Measurements from ENCODE around the gene FYB1. TPM values are rescaled to one million over a fixed set of nuclear protein-coding genes. Genes with fewer than 3 reads are reported as not detected.
"Not testable (repeated sequence)": the region's sequence is repeated elsewhere in the genome, so short reads cannot be mapped to it uniquely, and the experiment has no call there.

FYB1 gene
- total RNA-seq, 1 donor, result under 0.01 TPM

DNA sequence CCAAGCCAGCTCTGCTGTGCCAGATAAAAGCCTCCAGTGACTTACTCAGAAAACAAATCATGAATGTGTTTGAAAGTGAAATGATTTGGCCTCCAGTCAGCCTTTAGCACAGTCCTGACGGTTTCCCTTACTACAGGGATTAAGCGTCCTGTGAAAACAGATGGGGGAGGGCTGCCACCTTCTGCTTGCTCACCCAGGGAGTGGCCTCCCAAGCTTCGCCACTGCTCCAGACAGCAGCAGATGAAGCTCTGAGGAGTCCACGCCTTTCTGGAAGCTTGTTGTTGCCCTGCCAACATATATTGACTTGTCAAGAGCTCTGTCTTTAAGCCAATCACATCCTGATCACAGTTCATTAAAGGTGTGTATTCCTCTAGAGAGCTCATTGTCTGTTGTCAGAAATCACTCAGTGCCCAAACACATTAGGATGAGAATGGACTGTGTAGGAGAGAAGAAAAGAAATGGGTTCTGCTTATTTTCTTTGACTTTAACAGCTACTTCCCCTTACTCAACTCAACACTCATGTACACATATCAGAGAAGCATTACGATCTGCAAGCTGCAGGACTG lies 4.9 kb upstream of the FYB1 start:
- no peak overlapping the region for H3K4me3 ChIP-seq (ENCODE audit: insufficient read depth, low read length)
- peak overlapping the region; percentile 25 for H2AFZ ChIP-seq (ENCODE audit: low read length)
- no peaks in the 10 kb centered on the region for H4K20me1 ChIP-seq (ENCODE audit: insufficient read depth, low read length)
- no peak overlapping the region for H3K27ac ChIP-seq (ENCODE audit: low read depth, low read length)
- TF ChIP-seq, protein P1, sequence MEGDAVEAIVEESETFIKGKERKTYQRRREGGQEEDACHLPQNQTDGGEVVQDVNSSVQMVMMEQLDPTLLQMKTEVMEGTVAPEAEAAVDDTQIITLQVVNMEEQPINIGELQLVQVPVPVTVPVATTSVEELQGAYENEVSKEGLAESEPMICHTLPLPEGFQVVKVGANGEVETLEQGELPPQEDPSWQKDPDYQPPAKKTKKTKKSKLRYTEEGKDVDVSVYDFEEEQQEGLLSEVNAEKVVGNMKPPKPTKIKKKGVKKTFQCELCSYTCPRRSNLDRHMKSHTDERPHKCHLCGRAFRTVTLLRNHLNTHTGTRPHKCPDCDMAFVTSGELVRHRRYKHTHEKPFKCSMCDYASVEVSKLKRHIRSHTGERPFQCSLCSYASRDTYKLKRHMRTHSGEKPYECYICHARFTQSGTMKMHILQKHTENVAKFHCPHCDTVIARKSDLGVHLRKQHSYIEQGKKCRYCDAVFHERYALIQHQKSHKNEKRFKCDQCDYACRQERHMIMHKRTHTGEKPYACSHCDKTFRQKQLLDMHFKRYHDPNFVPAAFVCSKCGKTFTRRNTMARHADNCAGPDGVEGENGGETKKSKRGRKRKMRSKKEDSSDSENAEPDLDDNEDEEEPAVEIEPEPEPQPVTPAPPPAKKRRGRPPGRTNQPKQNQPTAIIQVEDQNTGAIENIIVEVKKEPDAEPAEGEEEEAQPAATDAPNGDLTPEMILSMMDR (IDR thresholded peaks at IDR 0.05; ENCODE audit: extremely low read depth, low read depth, low read length), result no peak
- peaks cover 5% of the 10 kb centered on the region for H3K4me1 ChIP-seq (ENCODE audit: insufficient read depth, low read length)
- no peaks in the 10 kb centered on the region for H3K9me3 ChIP-seq (ENCODE audit: low read depth, low read length)
- no peak for DNase-seq (ENCODE audit: insufficient read length, low spot score, missing footprints)
- no peaks in the 10 kb centered on the region for H3K36me3 ChIP-seq (ENCODE audit: insufficient read depth, low read length)
- no peaks in the 10 kb centered on the region for H3K79me2 ChIP-seq (ENCODE audit: insufficient read depth, low read length)
- peak overlapping the region; percentile 31 for H3K4me2 ChIP-seq (ENCODE audit: insufficient read depth, low read length)
- H3K27me3 ChIP-seq (ENCODE audit: insufficient read depth, low read length), result no peaks in the 10 kb centered on the region

DNA sequence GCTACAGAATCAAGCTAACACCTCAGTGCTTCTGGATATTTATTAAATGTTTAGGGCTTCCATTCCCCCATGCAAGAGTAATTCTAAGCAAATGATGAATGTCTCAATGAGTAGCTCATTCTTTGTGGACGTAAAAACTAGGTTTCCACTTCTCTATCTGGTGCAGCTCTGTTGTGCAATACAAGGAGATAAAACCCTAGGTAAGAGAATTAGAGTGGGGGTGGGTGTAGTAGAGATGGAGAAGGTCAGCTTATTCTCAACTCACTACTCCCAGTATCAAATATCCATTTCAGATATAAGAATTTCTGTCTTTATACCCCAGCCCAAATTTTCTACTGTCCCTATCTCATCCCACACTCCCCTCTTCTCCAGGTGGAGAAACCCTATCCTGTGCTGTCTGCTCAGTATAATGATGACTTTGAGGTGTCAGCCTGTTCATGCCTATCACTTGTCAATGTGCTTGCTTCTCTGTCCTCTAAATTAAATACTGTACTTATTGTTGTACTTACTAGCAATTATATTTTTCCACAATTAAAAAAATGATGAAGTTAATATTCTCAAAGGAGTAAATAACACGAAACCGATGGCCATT lies 4.3 kb upstream of the FYB1 start:
- Histone ChIP-seq H3K9me3 (ENCODE audit: low read depth, low read length) (no peaks in the 10 kb centered on the region), H3K4me3 (ENCODE audit: insufficient read depth, low read length) (no peak overlapping the region), H3K79me2 (ENCODE audit: insufficient read depth, low read length) (no peaks in the 10 kb centered on the region), H3K27me3 (ENCODE audit: insufficient read depth, low read length) (no peaks in the 10 kb centered on the region), H3K4me2 (ENCODE audit: insufficient read depth, low read length) (peak overlapping the region; percentile 31), H3K4me1 (ENCODE audit: insufficient read depth, low read length) (peaks cover 5% of the 10 kb centered on the region), H3K36me3 (ENCODE audit: insufficient read depth, low read length) (no peaks in the 10 kb centered on the region), H2AFZ (ENCODE audit: low read length) (no peak overlapping the region), H4K20me1 (ENCODE audit: insufficient read depth, low read length) (no peaks in the 10 kb centered on the region), H3K27ac (ENCODE audit: low read depth, low read length) (no peak overlapping the region)
- TF ChIP-seq, protein P1 (IDR thresholded peaks at IDR 0.05; ENCODE audit: extremely low read depth, low read depth, low read length), result no peak
- DNase-seq (ENCODE audit: insufficient read length, low spot score, missing footprints), result no peak

DNA sequence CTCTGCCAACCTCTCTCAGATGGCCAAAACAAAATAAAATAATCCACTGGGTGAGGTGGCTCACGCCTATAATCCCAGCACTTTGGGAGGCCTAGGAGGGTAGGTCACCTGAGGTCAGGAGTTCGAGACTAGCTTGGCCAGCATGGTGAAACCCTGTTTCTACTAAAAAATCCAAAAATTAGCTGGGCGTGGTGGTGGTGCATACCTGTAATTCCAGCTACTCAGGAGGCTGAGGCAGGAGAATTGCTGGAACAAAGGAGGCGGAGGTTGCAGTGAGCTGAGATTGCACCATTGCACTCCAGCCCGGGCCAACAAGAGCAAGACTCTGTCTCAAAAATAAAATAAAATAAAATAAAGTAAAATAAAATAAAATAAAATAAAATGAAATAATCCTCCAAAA lies 2.3 kb upstream of the FYB1 start:
- H3K4me3 ChIP-seq (ENCODE audit: insufficient read depth, low read length); H2AFZ ChIP-seq (ENCODE audit: low read length); H3K36me3 ChIP-seq (ENCODE audit: insufficient read depth, low read length); DNase-seq (ENCODE audit: insufficient read length, low spot score, missing footprints); H3K9me3 ChIP-seq (ENCODE audit: low read depth, low read length); H3K79me2 ChIP-seq (ENCODE audit: insufficient read depth, low read length); H3K27ac ChIP-seq (ENCODE audit: low read depth, low read length); H3K27me3 ChIP-seq (ENCODE audit: insufficient read depth, low read length); H3K4me2 ChIP-seq (ENCODE audit: insufficient read depth, low read length); H3K4me1 ChIP-seq (ENCODE audit: insufficient read depth, low read length); H4K20me1 ChIP-seq (ENCODE audit: insufficient read depth, low read length): not testable (repeated sequence)

DNA sequence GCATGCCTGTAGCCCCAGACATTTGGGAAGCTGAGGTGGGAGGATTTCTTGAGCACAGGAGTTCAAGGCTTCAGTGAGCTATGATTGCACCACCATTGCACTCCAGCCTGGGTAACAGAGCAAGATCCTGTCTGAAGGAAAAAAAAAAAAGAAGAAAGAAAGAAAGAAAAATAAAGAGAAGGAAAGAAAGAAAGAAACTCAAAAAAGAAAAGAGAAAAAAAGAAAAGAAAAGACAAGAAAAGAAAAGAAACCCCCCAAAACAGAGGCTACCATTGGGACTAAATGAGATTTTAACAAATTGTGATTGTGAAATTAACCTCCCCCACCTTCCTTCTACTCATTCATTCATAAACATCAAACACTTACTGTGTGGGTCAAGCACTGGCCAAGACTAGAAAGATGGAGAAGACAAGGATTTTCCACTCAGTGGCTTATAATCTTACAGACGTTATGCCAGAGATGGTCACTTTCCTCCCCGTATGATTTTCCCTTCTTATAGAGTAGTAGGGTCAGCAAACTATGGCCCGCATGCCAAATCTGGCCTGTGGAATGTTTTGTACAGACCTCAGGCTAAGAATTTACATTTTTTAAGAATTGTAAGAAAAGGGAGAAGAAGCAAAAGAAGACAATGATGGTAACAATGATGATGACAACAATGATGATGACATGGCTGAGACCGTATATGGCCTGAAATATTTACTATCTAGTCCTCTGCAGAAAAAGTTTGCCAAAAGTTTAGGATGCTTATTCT lies 1.1 kb upstream of the FYB1 start:
- H3K27ac ChIP-seq (ENCODE audit: low read depth, low read length), result no peak overlapping the region
- H3K9me3 ChIP-seq (ENCODE audit: low read depth, low read length), result no peaks in the 10 kb centered on the region
- DNase-seq (ENCODE audit: insufficient read length, low spot score, missing footprints), result no peak
- H3K36me3 ChIP-seq (ENCODE audit: insufficient read depth, low read length), result no peaks in the 10 kb centered on the region
- H3K4me2 ChIP-seq (ENCODE audit: insufficient read depth, low read length), result no peak overlapping the region
- no peak overlapping the region for H3K4me3 ChIP-seq (ENCODE audit: insufficient read depth, low read length)
- no peaks in the 10 kb centered on the region for H3K79me2 ChIP-seq (ENCODE audit: insufficient read depth, low read length)
- TF ChIP-seq, protein P1 (IDR thresholded peaks at IDR 0.05; ENCODE audit: extremely low read depth, low read depth, low read length), result no peak
- no peaks in the 10 kb centered on the region for H4K20me1 ChIP-seq (ENCODE audit: insufficient read depth, low read length)
- peaks cover 5% of the 10 kb centered on the region for H3K4me1 ChIP-seq (ENCODE audit: insufficient read depth, low read length)
- H2AFZ ChIP-seq (ENCODE audit: low read length), result no peak overlapping the region
- H3K27me3 ChIP-seq (ENCODE audit: insufficient read depth, low read length), result no peaks in the 10 kb centered on the region
